ENCODE data around the gene SYCP2. TPM values are rescaled to one million over a fixed set of nuclear protein-coding genes. Genes with fewer than 3 reads are reported as not detected.

The SYCP2 gene
- total RNA-seq, 1 donor, result 3.0 TPM

- peak; percentile 32 for DNase-seq (ENCODE audit: low read depth)
- H3K4me3 ChIP-seq (ENCODE audit: low read depth, low read length), result no peak overlapping the region
- TF ChIP-seq, protein P1, sequence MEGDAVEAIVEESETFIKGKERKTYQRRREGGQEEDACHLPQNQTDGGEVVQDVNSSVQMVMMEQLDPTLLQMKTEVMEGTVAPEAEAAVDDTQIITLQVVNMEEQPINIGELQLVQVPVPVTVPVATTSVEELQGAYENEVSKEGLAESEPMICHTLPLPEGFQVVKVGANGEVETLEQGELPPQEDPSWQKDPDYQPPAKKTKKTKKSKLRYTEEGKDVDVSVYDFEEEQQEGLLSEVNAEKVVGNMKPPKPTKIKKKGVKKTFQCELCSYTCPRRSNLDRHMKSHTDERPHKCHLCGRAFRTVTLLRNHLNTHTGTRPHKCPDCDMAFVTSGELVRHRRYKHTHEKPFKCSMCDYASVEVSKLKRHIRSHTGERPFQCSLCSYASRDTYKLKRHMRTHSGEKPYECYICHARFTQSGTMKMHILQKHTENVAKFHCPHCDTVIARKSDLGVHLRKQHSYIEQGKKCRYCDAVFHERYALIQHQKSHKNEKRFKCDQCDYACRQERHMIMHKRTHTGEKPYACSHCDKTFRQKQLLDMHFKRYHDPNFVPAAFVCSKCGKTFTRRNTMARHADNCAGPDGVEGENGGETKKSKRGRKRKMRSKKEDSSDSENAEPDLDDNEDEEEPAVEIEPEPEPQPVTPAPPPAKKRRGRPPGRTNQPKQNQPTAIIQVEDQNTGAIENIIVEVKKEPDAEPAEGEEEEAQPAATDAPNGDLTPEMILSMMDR (IDR thresholded peaks at IDR 0.05; ENCODE audit: insufficient read depth, low read depth, low read length), result peak; percentile 57
These were observed 83.3 kb downstream of the SYCP2 start for GRCh38 chr20:59850018-59850641.

GRCh38 chr20:59848182-59848581 lies 85.3 kb downstream of the SYCP2 start:
- H3K4me3 ChIP-seq (ENCODE audit: low read depth, low read length), result no peak overlapping the region
- TF ChIP-seq, protein P1 (IDR thresholded peaks at IDR 0.05; ENCODE audit: insufficient read depth, low read depth, low read length), result no peak
- no peak for DNase-seq (ENCODE audit: low read depth)

GRCh38 chr20:59845472-59845871 lies 88.0 kb downstream of the SYCP2 start:
- H3K4me3 ChIP-seq (ENCODE audit: low read depth, low read length), result no peak overlapping the region
- no peak for DNase-seq (ENCODE audit: low read depth)
- TF ChIP-seq, protein P1 (IDR thresholded peaks at IDR 0.05; ENCODE audit: insufficient read depth, low read depth, low read length), result no peak

GRCh38 chr20:59839400-59839799 lies 94.0 kb downstream of the SYCP2 start:
- no peak for DNase-seq (ENCODE audit: low read depth)
- TF ChIP-seq, protein P1 (IDR thresholded peaks at IDR 0.05; ENCODE audit: insufficient read depth, low read depth, low read length), result no peak
- H3K4me3 ChIP-seq (ENCODE audit: low read depth, low read length), result no peak overlapping the region

- DNase-seq (ENCODE audit: low read depth), result no peak
- H3K4me3 ChIP-seq (ENCODE audit: low read depth, low read length), result no peak overlapping the region
- TF ChIP-seq, protein P1 (IDR thresholded peaks at IDR 0.05; ENCODE audit: insufficient read depth, low read depth, low read length), result no peak
These were observed 95.6 kb downstream of the SYCP2 start for GRCh38 chr20:59837623-59838394.

- TF ChIP-seq, protein P1 (IDR thresholded peaks at IDR 0.05; ENCODE audit: insufficient read depth, low read depth, low read length), result no peak
- DNase-seq (ENCODE audit: low read depth), result no peak
These were observed 96.7 kb downstream of the SYCP2 start for GRCh38 chr20:59836767-59837166.

More at GRCh38 chr20:59836767-59837166, 96.7 kb downstream of the SYCP2 start:
- no peak overlapping the region for H3K4me3 ChIP-seq (ENCODE audit: low read depth, low read length)
